ENCODE data around the gene IQGAP2.
"Not testable (repeated sequence)": the region's sequence is repeated elsewhere in the genome, so short reads cannot be mapped to it uniquely, and the experiment has no call there.

Gene IQGAP2

GRCh38 chr5:76402886-76403765, at the start of gene IQGAP2:
Gene IQGAP2, plus strand, starts transcription at chr5:76403285. Its CDS starts 261 bp downstream, at chr5:76403546.
- DNase-seq = no peak

GRCh38 chr5:76356887-76357286, 46.2 kb upstream of the IQGAP2 start:
- no peak for DNase-seq

DNA sequence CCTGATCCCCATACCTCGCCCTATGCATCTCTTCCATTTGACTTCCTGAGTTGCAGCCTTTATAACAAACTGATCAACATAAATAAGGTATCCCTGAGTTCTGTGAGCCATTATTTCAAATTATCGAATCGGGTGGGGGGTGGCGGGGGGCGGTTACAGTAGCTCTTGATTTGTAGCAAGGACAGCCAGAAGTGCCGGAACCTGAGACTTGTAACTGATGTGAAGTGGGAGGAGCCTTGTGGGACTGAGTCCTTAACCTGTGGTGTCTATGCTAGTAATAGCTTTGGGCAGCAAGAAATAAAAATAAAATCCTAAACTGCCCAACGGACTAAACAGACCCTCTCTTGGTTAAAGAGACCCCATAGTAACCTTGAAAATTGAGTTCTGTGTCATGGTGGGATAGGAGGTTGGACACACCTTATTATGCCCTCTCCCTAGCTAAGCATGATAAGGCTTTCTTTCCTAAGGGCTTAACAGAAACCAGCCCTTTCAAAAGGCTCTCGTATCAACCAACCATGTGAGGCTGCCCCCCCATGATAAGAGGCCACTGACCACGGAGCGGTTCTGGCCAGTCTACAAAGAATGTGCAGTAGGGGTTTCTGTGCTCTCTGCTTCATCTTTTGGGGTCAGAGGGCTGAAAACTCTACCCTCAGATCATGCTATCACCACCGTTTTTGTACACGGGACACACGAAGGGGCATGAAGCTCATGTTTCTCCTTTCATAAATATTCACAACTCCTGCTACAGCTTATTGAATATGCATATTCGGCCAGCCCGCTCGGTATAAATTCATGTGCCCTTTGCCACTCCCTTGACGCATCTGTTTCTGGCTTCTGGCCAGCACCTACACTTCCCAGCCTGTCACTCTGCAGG, 39.5 kb upstream of the IQGAP2 start:
- no peak for DNase-seq

GRCh38 chr5:76364226-76364589, 38.9 kb upstream of the IQGAP2 start:
- DNase-seq = no peak

GRCh38 chr5:76365561-76365960, 37.5 kb upstream of the IQGAP2 start:
- DNase-seq = no peak

DNA sequence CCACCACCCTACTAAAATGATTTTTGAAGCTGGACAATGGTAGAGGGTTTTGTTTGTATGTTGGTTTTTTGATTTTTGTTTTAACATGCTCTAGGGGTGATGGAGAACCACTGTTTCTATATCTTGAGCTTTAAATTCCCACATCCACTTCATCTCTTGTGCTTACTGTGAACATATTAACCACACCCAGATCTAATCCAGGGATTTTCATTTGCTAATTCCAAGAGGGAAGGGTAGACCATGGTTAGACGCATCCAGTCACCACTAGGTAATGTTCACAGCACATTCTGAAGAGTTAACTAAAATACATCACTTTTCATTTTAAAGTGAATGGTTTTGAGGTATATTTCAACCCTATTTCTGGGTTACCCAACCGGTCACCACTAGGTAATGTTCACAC, 36.5 kb upstream of the IQGAP2 start:
- DNase-seq = no peak

DNA sequence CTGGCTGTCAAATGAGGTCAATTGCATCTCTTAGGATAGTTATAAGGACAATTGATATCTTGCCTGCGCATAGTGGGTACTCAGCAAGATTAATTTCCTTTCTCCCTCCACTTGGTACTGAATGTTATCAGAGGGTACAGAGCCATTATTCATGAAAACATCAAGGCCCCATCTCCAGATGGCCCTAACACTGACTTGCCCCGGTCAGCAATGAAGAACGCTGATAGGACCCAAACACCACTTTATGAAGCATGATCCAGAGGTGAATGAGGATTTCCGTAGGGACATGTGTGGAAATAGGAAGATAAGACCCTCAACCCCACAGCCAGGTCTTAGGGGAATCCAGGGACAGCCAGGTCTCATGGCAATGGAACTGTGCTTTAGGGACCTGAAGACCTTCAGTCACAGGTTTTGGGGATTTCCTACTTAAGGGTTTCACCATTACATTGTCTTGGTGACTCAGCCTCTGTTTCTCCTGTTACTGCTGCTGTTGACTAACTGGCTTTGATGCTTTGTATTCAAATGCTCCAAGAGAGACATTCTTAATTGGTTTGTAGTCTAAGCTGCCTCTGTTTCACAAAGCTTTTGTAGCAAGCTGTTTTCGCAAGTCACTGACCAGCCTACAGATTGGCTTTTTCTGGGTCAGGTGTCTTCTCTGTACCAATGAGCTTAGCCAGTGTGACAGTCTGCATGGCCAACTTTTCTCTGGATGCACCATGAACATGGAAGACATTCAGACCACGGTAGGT, 35.3 kb upstream of the IQGAP2 start:
- DNase-seq = no peak

DNA sequence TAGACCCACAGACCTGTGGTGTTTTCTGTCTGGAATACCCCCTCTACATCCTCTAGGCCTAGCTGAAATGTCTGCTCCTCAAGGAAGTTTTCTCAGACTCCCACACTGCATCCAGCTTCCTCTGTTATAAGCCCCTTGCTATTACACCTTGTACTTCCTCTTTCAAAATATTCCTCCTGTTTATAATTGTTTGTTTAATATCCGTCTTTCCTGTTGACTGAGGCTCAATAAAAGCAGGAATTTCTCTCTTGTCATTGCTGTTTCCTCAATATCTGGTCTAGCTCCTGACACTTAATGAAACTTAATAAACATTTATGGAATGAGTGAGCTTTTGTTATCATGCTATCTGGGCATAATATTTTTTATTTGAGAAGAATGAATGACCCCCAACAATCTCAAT, 34.1 kb upstream of the IQGAP2 start:
- no peak for DNase-seq

GRCh38 chr5:76369668-76370067, 33.4 kb upstream of the IQGAP2 start:
- DNase-seq = not testable (repeated sequence)

GRCh38 chr5:76371960-76372322, 31.1 kb upstream of the IQGAP2 start:
- no peak for DNase-seq

- no peak for DNase-seq
Measured at GRCh38 chr5:76372323-76373054, 30.6 kb upstream of the IQGAP2 start.

DNA sequence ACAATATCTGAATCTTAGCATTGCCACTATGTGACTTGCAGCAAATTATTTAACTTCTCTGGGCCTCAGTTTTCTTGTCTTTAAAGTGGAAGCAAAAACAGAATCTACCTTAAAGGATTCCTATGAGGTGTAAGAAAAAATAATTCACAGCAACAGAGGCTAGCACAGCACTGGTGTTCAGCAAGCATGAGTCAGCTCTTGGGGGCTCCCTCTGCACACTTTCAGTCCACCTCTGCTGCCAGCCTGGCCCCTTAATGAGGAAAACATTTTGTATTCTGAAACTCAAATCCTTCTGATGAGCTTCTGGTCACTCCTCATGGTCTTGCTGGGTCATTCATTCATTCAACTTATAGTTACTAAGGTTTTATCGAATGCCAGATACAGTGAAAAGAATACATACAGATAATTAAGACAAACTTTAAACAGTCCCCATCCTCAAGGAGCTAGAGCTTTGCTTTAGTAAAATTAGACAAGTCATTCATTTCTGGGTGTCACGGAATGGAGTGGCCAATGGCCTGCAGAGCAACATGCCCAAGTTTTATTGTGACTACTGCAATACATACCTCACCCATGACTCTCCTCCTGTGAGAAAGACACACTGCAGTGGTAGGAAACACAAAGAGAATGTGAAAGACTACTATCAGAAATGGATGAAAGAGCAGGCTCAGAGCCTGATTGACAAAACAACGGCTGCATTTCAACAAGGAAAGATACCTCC, 26.8 kb upstream of the IQGAP2 start:
- no peak for DNase-seq

DNA sequence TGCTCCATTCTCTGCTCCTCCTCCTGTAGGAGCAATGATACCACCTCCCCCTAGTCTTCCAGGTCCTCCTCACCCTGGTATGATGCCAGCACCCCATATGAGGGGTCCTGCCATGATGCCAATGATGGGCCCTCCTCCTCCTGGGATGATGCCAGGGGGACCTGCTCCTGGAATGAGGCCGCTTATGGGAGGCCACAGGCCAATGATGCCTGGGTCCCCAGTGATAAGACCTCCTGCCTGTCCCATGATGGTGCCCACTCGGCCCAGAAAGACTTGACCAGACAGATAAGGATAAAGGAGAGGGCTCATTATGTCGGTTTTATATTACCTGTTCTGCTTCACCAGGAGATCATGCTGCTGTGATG, 26.2 kb upstream of the IQGAP2 start:
- DNase-seq = no peak

DNA sequence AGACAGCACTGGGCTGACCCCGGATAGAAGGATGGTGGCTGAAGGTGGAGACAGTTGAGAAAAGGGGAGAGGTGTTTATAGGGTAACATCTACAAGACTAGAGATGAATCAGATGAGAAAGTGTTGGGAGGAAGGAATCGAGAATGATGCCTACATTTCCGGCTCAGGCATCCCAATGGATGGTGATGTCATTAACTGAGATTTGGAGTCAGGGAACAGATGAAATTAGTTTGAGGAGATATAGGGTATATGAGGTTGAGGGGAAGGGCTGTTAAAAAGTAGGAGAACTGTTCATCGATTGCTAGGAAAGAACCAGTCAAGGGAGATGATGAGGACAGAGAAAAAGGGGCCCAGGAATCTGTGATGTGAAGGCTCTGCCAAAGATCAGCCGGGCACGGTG, 24.7 kb upstream of the IQGAP2 start:
- DNase-seq = no peak

DNA sequence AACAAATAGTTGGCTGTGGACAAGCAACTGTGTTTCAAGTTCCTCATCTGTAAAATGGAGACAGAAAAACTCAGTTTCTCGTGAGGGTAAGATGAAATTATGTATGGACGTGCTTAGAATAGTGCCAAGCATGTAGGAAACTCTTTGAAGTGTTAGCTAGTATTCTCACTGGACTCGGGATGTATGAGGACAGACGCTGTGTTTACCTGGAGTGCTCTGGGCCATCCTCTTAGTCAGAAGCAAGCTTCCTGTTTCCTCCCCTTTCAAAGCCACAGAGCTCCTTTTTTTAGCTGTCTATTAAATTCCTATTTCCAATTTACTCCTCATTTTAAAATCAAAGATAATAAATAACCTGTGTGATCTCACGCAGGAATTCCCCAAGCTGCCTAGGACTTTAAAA, 23.8 kb upstream of the IQGAP2 start:
- no peak for DNase-seq

GRCh38 chr5:76379855-76380254, 23.2 kb upstream of the IQGAP2 start:
- DNase-seq = no peak

DNA sequence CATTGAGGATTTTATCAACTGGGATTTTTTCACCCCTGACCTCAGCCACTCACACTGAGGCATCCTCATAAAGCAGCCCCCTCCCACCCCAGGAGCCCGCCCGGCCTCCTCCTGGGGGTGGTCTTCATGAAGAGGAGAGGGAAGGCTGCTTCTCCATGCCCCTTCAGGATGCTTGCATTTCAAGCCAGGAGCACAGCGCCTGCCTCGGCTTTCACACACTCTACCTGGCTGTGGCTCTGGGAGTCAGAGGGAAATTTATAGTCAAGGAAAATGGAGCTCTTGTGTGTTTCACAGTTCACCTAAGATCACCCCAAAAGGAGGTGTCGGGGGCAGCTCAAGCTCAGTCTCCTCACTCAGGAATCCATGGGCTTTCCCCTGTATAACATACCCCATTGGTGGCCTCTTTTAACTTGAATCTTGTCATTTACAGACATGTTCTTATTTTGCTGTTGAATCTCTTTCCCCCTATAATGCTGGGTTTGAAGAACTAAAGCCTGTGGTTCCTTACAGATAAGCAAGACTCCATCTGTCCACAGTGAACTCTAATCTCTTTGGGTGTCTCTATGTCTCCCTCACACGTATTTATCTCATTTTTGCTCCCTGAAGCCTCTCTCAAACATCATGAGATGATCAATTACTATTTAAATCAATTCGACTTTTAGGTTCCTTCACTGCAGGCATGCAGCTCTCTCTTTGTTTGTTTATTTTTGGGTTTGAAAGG, 22.6 kb upstream of the IQGAP2 start:
- no peak for DNase-seq

DNA sequence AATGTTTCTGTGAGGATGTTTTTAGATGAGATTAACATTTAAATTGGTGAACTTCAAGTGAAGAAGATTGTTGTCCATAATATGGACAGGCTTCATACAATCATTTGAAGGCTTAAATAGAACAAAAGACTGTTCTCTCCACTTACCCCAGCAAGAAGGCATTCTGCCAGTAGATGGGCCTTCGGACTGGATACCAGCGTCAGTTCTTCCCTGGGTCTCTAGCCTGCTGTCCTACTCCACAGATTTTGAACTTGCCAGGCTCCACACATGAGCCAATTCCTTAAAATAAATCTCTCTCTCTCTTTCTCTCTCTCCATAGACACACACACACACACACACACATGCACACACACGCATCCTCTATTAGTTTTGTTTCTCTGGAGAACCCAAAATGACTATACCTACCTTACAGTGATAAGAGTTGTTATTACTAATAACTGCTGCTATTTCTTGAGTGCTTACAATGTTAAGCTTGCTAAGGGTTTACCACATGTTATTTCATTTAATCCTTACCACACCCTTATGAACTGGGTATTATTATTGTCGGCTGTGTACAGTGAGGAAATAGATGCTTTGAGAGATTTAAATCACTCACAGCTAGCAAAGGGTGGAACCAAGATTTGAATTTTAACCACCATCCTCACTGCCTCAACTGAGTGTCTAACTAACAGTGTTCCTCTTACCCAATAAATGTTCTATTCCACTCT, 19.8 kb upstream of the IQGAP2 start:
- no peak for DNase-seq

- DNase-seq = peak; percentile 68
Measured at GRCh38 chr5:76384189-76384588, 18.9 kb upstream of the IQGAP2 start.

DNA sequence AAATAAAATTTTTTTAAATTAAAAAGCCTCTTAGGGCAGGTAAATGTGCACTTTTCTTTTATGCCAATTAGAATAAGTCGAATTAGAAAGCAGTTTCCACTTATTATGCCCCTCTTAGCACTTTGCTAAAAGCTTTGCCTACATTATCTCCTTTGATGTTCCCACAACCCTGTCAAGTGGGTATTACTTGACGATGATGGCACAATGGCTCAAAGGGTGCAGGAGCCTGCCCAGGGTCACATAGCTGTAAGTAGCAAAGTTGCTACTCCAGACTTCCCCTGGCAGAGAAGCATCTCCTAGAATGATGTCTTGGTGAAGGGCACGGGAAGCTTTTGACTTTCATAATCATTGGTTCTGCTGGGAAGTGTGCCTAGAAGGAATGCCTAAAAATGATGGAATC, 18.4 kb upstream of the IQGAP2 start:
- peak; percentile 73 for DNase-seq

- no peak for DNase-seq
Measured at GRCh38 chr5:76385540-76385939, 17.5 kb upstream of the IQGAP2 start.
